Type B pancreatic cell (in vitro differentiated cells): Measurements from ENCODE around the gene SNX19. TPM values are rescaled to one million over a fixed set of nuclear protein-coding genes. Genes with fewer than 3 reads are reported as not detected.

Source experiments
- DNase-seq: peaks from one replicate; pipeline ENCODE4 v3.0.0; 2021; ENCODE audit warnings: mixed read lengths; ENCODE audit not compliant: unreplicated experiment; ENCODE audit errors: extremely low spot score
- H3K27ac Mint-ChIP-seq: 2 replicates; pipeline ENCODE4 v1.8.0; 2021; ENCODE audit warnings: mild to moderate bottlenecking, mixed read lengths
- H3K27me3 Mint-ChIP-seq: 2 replicates; pipeline ENCODE4 v1.8.0; 2021; ENCODE audit warnings: mixed read lengths
- H3K36me3 Mint-ChIP-seq: 2 replicates; pipeline ENCODE4 v1.8.0; 2021; ENCODE audit warnings: mixed read lengths
- H3K4me1 Mint-ChIP-seq: one replicate; pipeline ENCODE4 v1.8.0; 2021; ENCODE audit warnings: mixed read lengths; ENCODE audit not compliant: unreplicated experiment
- H3K4me3 Mint-ChIP-seq: 2 replicates; pipeline ENCODE4 v1.8.0; 2021; ENCODE audit warnings: mild to moderate bottlenecking, mixed read lengths
- H3K9me3 Mint-ChIP-seq: 2 replicates; pipeline ENCODE4 v1.8.0; 2021; ENCODE audit warnings: mixed read lengths
- CTCF ChIP-seq: fragments of 200-600 bp; sonication (generic); conservative IDR thresholded peaks from 2 replicates; pipeline ENCODE4 v1.5.0; 2021; ENCODE audit warnings: antibody characterized with exemption, mild to moderate bottlenecking
- total RNA-seq: library from RNA; stranded (reverse); gene quantifications from 2 replicates; pipeline ENCODE4 v1.2.1, GENCODE V29; 2021; ENCODE audit warnings: low replicate concordance

Gene SNX19
- total RNA-seq, 1 donor from 2014 or later = 48.0 TPM

- Mint-ChIP-seq H3K27me3 (peaks cover 2% of the 10 kb centered on the region), H3K4me1 (peaks cover 10% of the 10 kb centered on the region), H3K36me3 (no peaks in the 10 kb centered on the region), H3K27ac (no peak overlapping the region), H3K9me3 (no peaks in the 10 kb centered on the region), H3K4me3 (no peak overlapping the region)
- no peak for DNase-seq
- TF ChIP-seq CTCF = no peak
Measured at GRCh38 chr11:130842001-130842400, 74.3 kb downstream of the SNX19 start.

GRCh38 chr11:130840679-130841078 is 75.6 kb downstream of the SNX19 start:
- no peaks in the 10 kb centered on the region for H3K36me3 Mint-ChIP-seq
- no peak for TF ChIP-seq CTCF
- H3K27me3 Mint-ChIP-seq = peaks cover 2% of the 10 kb centered on the region
- H3K27ac Mint-ChIP-seq = no peak overlapping the region
- H3K4me1 Mint-ChIP-seq = peaks cover 10% of the 10 kb centered on the region
- no peaks in the 10 kb centered on the region for H3K9me3 Mint-ChIP-seq
- DNase-seq = no peak
- no peak overlapping the region for H3K4me3 Mint-ChIP-seq

GRCh38 chr11:130839981-130840666 is 76.2 kb downstream of the SNX19 start:
- Mint-ChIP-seq H3K4me3 (no peak overlapping the region), H3K4me1 (peaks cover 10% of the 10 kb centered on the region), H3K27me3 (peaks cover 2% of the 10 kb centered on the region), H3K36me3 (no peaks in the 10 kb centered on the region), H3K9me3 (no peaks in the 10 kb centered on the region), H3K27ac (no peak overlapping the region)
- TF ChIP-seq CTCF = no peak
- no peak for DNase-seq

- H3K4me3 Mint-ChIP-seq = no peak overlapping the region
- TF ChIP-seq CTCF = no peak
- H3K27me3 Mint-ChIP-seq = no peaks in the 10 kb centered on the region
- H3K27ac Mint-ChIP-seq = no peak overlapping the region
- H3K4me1 Mint-ChIP-seq = peaks cover 15% of the 10 kb centered on the region
- DNase-seq = no peak
- no peaks in the 10 kb centered on the region for H3K9me3 Mint-ChIP-seq
- no peaks in the 10 kb centered on the region for H3K36me3 Mint-ChIP-seq
Measured at GRCh38 chr11:130837194-130837593, 79.1 kb downstream of the SNX19 start.

- Mint-ChIP-seq H3K4me3 (no peak overlapping the region), H3K4me1 (peaks cover 20% of the 10 kb centered on the region), H3K9me3 (no peaks in the 10 kb centered on the region), H3K27ac (no peak overlapping the region), H3K36me3 (no peaks in the 10 kb centered on the region), H3K27me3 (no peaks in the 10 kb centered on the region)
- DNase-seq = no peak
- TF ChIP-seq CTCF = no peak
Measured at GRCh38 chr11:130834886-130835285, 81.4 kb downstream of the SNX19 start.
